Neural crest cell (in vitro differentiated cells): ENCODE results near the gene DNAAF1. TPM values are rescaled to one million over a fixed set of nuclear protein-coding genes. Genes with fewer than 3 reads are reported as not detected.
A peak's percentile ranks its signal among the peaks of the same experiment; 100 is the strongest.

ENCODE experiments used
- DNase-seq: peaks from one replicate; pipeline ENCODE4 v3.0.0; 2021; ENCODE audit warnings: low read depth, mixed read lengths, low spot score
- H3K27ac Mint-ChIP-seq: one replicate; pipeline ENCODE4 v1.8.0; 2021; ENCODE audit warnings: mild to moderate bottlenecking, mixed read lengths; ENCODE audit not compliant: unreplicated experiment
- H3K27me3 Mint-ChIP-seq: 2 replicates; pipeline ENCODE4 v1.8.0; 2021; ENCODE audit warnings: low read depth, mild to moderate bottlenecking, mixed read lengths
- H3K36me3 Mint-ChIP-seq: 2 replicates; pipeline ENCODE4 v1.8.0; 2021; ENCODE audit warnings: low read depth, mild to moderate bottlenecking, mixed read lengths
- H3K4me1 Mint-ChIP-seq: 2 replicates; pipeline ENCODE4 v1.8.0; 2021; ENCODE audit warnings: mixed read lengths
- H3K4me3 Mint-ChIP-seq: one replicate; pipeline ENCODE4 v1.8.0; 2021; ENCODE audit warnings: mild to moderate bottlenecking, mixed read lengths
- H3K9me3 Mint-ChIP-seq: 2 replicates; pipeline ENCODE4 v1.8.0; 2021; ENCODE audit warnings: mixed read lengths
- total RNA-seq: library from RNA; stranded (reverse); gene quantifications from 2 replicates; pipeline ENCODE4 v1.2.1, GENCODE V29; 2021
- TF ChIP-seq, protein P1 (sequence below): fragments of 200-600 bp; sonication (generic); conservative IDR thresholded peaks from 2 replicates; pipeline ENCODE4 v1.5.0; 2021; ENCODE audit warnings: antibody characterized with exemption, mild to moderate bottlenecking

Gene DNAAF1
- total RNA-seq, 1 donor from 2014 or later = 0.35 TPM

DNA sequence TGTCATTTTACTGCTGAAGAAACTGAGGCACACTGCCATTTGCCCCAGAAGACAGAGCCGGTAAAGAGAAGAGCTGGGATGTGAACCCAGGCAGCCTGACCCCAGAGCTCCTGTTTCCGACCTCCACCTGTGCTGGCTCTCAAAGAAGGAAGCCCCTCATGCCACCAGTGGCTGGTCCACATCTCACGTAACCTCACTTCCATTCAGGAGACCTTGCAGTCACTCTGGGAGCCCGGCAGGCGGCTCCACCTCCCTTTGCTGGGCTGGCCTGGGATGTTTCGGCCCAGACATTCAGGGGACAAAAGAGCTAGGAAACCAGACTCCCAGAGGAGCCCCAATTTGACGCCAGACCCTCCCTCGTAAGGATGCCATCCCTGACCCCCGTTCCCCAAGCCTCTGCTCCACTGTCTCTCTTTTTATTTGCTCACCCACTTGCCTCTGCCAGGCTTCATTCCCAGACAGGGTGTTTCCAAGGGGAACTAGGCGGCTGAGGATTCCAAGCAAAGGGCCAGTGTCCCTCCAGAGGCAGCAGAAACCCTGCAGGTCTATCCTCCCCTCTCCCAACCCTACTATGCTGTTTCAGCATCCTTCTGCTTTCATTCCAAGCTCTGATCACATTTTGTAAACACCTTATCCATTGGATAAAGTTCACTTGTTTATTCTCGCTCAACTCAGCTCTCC, 38.9 kb downstream of the DNAAF1 start:
- peaks cover 8% of the 10 kb centered on the region for H3K4me1 Mint-ChIP-seq
- peak overlapping the region; percentile 98 for H3K4me3 Mint-ChIP-seq
- TF ChIP-seq, protein P1, sequence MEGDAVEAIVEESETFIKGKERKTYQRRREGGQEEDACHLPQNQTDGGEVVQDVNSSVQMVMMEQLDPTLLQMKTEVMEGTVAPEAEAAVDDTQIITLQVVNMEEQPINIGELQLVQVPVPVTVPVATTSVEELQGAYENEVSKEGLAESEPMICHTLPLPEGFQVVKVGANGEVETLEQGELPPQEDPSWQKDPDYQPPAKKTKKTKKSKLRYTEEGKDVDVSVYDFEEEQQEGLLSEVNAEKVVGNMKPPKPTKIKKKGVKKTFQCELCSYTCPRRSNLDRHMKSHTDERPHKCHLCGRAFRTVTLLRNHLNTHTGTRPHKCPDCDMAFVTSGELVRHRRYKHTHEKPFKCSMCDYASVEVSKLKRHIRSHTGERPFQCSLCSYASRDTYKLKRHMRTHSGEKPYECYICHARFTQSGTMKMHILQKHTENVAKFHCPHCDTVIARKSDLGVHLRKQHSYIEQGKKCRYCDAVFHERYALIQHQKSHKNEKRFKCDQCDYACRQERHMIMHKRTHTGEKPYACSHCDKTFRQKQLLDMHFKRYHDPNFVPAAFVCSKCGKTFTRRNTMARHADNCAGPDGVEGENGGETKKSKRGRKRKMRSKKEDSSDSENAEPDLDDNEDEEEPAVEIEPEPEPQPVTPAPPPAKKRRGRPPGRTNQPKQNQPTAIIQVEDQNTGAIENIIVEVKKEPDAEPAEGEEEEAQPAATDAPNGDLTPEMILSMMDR = no peak
- no peak for DNase-seq
- H3K27me3 Mint-ChIP-seq = no peaks in the 10 kb centered on the region
- H3K9me3 Mint-ChIP-seq = no peaks in the 10 kb centered on the region
- peaks cover 4% of the 10 kb centered on the region for H3K36me3 Mint-ChIP-seq
- no peak overlapping the region for H3K27ac Mint-ChIP-seq

GRCh38 chr16:84184775-84185174, 39.7 kb downstream of the DNAAF1 start:
- Mint-ChIP-seq H3K4me3 (peak overlapping the region; percentile 98), H3K27me3 (no peaks in the 10 kb centered on the region), H3K9me3 (no peaks in the 10 kb centered on the region), H3K36me3 (peaks cover 4% of the 10 kb centered on the region), H3K27ac (no peak overlapping the region), H3K4me1 (peaks cover 8% of the 10 kb centered on the region)
- TF ChIP-seq, protein P1 = no peak
- DNase-seq = no peak

- peak within 1 kb of the TSS; percentile 98 for H3K4me3 Mint-ChIP-seq
- TF ChIP-seq, protein P1 = peak; percentile 94
- DNase-seq = peak; percentile 92
- peak within 1 kb of the TSS; percentile 93 for H3K27ac Mint-ChIP-seq
- H3K9me3 Mint-ChIP-seq = no peaks in the 10 kb centered on the region
- peaks cover 4% of the 10 kb centered on the region for H3K36me3 Mint-ChIP-seq
- H3K27me3 Mint-ChIP-seq = no peaks in the 10 kb centered on the region
- peaks cover 8% of the 10 kb centered on the region for H3K4me1 Mint-ChIP-seq
Observed at GRCh38 chr16:84186685-84187437, 41.8 kb downstream of the DNAAF1 start, which contains the start of gene TAF1C. Gene TAF1C (minus strand): TSS chr16:84187057. CDS start chr16:84184988, 2,069 bp downstream.

DNA sequence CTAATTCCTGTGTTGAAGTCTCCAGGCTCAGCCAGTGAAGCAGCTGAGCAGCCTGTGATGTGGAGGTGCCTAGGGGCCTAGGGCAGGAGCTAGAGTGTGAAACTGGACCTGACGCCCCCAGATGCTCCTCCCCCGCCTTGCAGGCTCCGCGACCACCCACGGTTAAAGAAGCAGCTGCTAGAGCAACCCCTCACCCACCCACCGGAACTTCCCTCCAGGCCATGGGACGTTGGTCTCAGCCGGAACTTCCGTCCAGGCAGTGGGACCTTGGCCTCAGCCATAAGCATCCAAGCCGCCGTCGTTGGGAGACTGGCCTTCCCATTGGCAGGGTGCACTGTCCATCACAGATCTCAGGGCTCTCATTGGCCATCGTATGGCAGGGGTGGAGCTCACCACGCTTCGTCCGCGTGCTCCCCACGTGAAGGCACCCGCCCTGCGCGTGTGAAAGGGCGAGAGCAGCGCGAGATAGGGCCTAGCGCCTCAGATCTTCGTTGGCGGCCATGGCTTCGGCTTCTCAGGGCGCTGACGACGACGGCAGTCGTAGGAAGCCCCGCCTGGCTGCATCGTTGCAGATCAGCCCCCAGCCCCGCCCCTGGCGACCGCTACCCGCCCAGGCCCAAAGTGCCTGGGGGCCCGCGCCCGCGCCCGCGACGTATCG, 45.8 kb downstream of the DNAAF1 start, which contains the start of gene ADAD2:
TSS of gene ADAD2 (plus strand) at position 427 of the 658 bp plus-strand sequence. CDS start at position 501, 74 bp downstream.
- DNase-seq = no peak
- Mint-ChIP-seq H3K9me3 (no peaks in the 10 kb centered on the region), H3K27me3 (no peaks in the 10 kb centered on the region), H3K4me3 (peak within 1 kb of the TSS; percentile 4), H3K4me1 (no peaks in the 10 kb centered on the region), H3K27ac (no peak within 1 kb of the TSS), H3K36me3 (no peaks in the 10 kb centered on the region)
- TF ChIP-seq, protein P1 = no peak

DNA sequence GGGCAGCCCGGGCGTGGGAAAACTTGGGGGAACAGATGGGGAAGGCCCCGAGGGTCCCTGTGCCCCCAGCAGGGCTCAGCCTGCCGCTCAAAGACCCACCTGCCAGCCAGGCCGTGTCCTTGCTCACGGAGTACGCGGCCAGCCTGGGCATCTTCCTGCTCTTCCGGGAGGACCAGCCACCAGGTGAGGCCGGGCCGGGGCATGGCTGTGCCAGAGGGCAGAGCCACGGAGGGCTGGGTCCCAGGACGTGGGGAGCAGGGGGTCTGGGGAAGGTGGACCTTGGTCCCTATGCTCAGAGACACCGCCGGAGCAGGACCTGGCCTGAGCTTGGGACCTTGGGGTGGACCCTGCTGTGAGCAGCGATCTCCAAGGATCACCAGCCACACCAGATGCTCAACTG, 46.4 kb downstream of the DNAAF1 start:
- no peak overlapping the region for H3K4me3 Mint-ChIP-seq
- H3K4me1 Mint-ChIP-seq = no peaks in the 10 kb centered on the region
- DNase-seq = no peak
- H3K27me3 Mint-ChIP-seq = no peaks in the 10 kb centered on the region
- H3K36me3 Mint-ChIP-seq = no peaks in the 10 kb centered on the region
- TF ChIP-seq, protein P1 = no peak
- no peaks in the 10 kb centered on the region for H3K9me3 Mint-ChIP-seq
- no peak overlapping the region for H3K27ac Mint-ChIP-seq
